Neuronal stem cell (in vitro differentiated cells): ENCODE measurements around the gene NSMF.

Source experiments
- DNase-seq: peaks from one replicate; pipeline ENCODE4 v3.0.0-alpha.2; 2013; ENCODE audit warnings: low spot score
- H2AFZ ChIP-seq: one replicate; pipeline ENCODE4 v1.6.1; 2013; ENCODE audit warnings: mild to moderate bottlenecking, low read length, inconsistent platforms
- H2AK5ac ChIP-seq: 2 replicates; pipeline ENCODE4 v1.6.1; 2013; ENCODE audit warnings: low read depth, mild to moderate bottlenecking, inconsistent platforms, low read length, moderate library complexity, mixed read lengths
- H2BK120ac ChIP-seq: 2 replicates; pipeline ENCODE4 v1.6.1; 2013; ENCODE audit warnings: low read depth, mild to moderate bottlenecking, inconsistent platforms, low read length, moderate library complexity, mixed read lengths
- H2BK12ac ChIP-seq: one replicate; pipeline ENCODE4 v1.6.1; 2013; ENCODE audit warnings: low read length, inconsistent platforms
- H2BK15ac ChIP-seq: 2 replicates; pipeline ENCODE4 v1.6.1; 2013; ENCODE audit warnings: mild to moderate bottlenecking, low read length, inconsistent platforms, mixed read lengths
- H2BK5ac ChIP-seq: one replicate; pipeline ENCODE4 v1.6.1; 2013; ENCODE audit warnings: inconsistent platforms, mild to moderate bottlenecking, low read length, moderate library complexity
- H3K14ac ChIP-seq: one replicate; pipeline ENCODE4 v1.6.1; 2013; ENCODE audit warnings: low read length, inconsistent platforms
- H3K18ac ChIP-seq: 2 replicates; pipeline ENCODE4 v1.6.1; 2013; ENCODE audit warnings: low read length, inconsistent platforms
- H3K23ac ChIP-seq: 2 replicates; pipeline ENCODE4 v1.6.1; 2013; ENCODE audit warnings: low read depth, mild to moderate bottlenecking, mixed read lengths, low read length, inconsistent platforms; ENCODE audit not compliant: poor library complexity
- H3K27ac ChIP-seq: replicated peaks from 3 replicates; pipeline ENCODE4 v1.5.1; 2013; ENCODE audit warnings: low read length, inconsistent platforms
- H3K27me3 ChIP-seq, 3 experiments: 2 replicates each; pipeline ENCODE4 v1.6.1; 2013; ENCODE audit warnings: low read length in 3 of 3, mild to moderate bottlenecking in 2 of 3, inconsistent platforms in 1 of 3, low read depth in 1 of 3, mixed read lengths in 1 of 3, moderate library complexity in 1 of 3; ENCODE audit not compliant: control insufficient read depth in 3 of 3, insufficient read depth in 3 of 3
- H3K36me3 ChIP-seq, 2 donors: replicated peaks in 1 of 2; 2 replicates each; pipeline ENCODE4 v1.6.1; 2013; ENCODE audit warnings: low read length in 2 of 2; ENCODE audit not compliant: control insufficient read depth in 2 of 2, insufficient read depth in 2 of 2
- H3K4ac ChIP-seq: 2 replicates; pipeline ENCODE4 v1.6.1; 2013; ENCODE audit warnings: inconsistent platforms, mild to moderate bottlenecking, low read length, moderate library complexity
- H3K4me1 ChIP-seq, 2 donors: 1 replicate in 1 of 2; 2 replicates in 1 of 2; pipeline ENCODE4 v1.6.1; 2013; ENCODE audit warnings: low read length in 2 of 2, low read depth in 1 of 2; ENCODE audit not compliant: control insufficient read depth in 2 of 2, insufficient read depth in 1 of 2
- H3K4me2 ChIP-seq: one replicate; pipeline ENCODE4 v1.6.1; 2013; ENCODE audit warnings: mild to moderate bottlenecking, low read length, inconsistent platforms; ENCODE audit not compliant: insufficient read depth, poor library complexity, severe bottlenecking
- H3K4me3 ChIP-seq, 2 donors: 2 replicates each; pipeline ENCODE4 v1.5.1; 2013; ENCODE audit warnings: low read length in 2 of 2, mild to moderate bottlenecking in 2 of 2, inconsistent platforms in 1 of 2, moderate library complexity in 1 of 2
- H3K79me1 ChIP-seq: one replicate; pipeline ENCODE4 v1.6.1; 2013; ENCODE audit warnings: low read depth, mild to moderate bottlenecking, inconsistent platforms, low read length, moderate library complexity
- H3K9ac ChIP-seq: one replicate; pipeline ENCODE4 v1.6.1; 2013; ENCODE audit warnings: mild to moderate bottlenecking, low read depth, low read length, inconsistent platforms; ENCODE audit not compliant: poor library complexity
- H3K9me3 ChIP-seq, 2 donors: replicated peaks in 1 of 2; 2 replicates each; pipeline versions ENCODE3 to v1.6.1; 2013; ENCODE audit warnings: low read length in 2 of 2, mild to moderate bottlenecking in 2 of 2, inconsistent platforms in 1 of 2, low read depth in 1 of 2, mixed read lengths in 1 of 2, moderate library complexity in 1 of 2; ENCODE audit not compliant: control insufficient read depth in 2 of 2, insufficient read depth in 1 of 2
- H4K8ac ChIP-seq: one replicate; pipeline ENCODE4 v1.6.1; 2013; ENCODE audit warnings: low read depth, mild to moderate bottlenecking, inconsistent platforms, low read length, moderate library complexity
- H4K91ac ChIP-seq: one replicate; pipeline ENCODE4 v1.6.1; 2013; ENCODE audit warnings: low read length, low read depth, mild to moderate bottlenecking, inconsistent platforms; ENCODE audit not compliant: poor library complexity
- WGBS, 2 donors: extraction: QIAGEN DNeasy Blood & Tissue Kit; methylation state at CpG; one replicate each; pipeline ENCODE4 v1.1.7; 2013; ENCODE audit warnings: missing lambda C conversion rate in 2 of 2, mixed read lengths in 1 of 2; ENCODE audit not compliant: insufficient read length in 2 of 2, insufficient replicate concordance in 1 of 2; ENCODE audit errors: extremely low coverage in 2 of 2; 5-methylcytosine and 5-hydroxymethylcytosine counted together

NSMF gene

DNA sequence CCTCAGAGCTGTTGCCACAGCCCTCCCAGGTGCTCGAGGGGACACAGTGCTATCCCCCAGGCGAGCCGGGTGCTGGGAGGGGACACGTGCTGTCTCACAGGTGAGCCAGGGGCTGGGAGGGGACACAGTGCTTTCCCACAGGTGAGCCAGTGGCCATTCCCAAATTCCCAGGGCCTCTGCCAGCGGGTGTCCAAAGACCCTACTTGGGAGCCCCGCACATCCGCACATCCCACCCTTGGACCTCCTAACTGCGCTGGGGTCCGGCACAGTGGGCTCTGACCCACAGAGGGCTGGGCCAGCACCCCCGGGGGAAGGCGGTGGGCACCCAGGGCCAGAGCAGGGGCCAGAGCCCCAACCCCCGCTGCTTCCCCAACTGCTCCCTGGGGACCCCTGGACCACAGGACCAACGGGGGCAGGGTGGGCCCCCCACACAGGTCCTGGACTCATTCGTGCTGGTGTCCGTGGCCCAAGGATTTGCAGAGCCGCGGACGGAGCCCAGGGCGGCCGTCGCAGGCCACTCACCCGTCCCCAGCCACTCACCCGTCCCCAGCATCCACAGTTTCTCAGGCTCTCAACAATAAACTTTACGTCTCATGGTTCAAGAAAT, 54.1 kb downstream of the NSMF start:
- Histone ChIP-seq H2BK15ac (no peak overlapping the region), H3K27me3 (peaks cover 0 to 5% (median 0%) of the 10 kb centered on the region in 3 experiments), H2BK12ac (peak overlapping the region; percentile 22), H2AFZ (no peak overlapping the region), H4K8ac (no peak overlapping the region), H3K4me3 (no peak overlapping the region), H3K27ac (no peak overlapping the region), H3K18ac (peak overlapping the region; percentile 52), H3K9me3 (peaks cover 0 to 2% of the 10 kb centered on the region in 2 donors), H3K14ac (no peak overlapping the region), H3K4me1 (peaks cover 10 to 11% of the 10 kb centered on the region in 2 donors), H3K79me1 (peaks cover 9% of the 10 kb centered on the region), H2BK5ac (peak overlapping the region; percentile 24), H3K9ac (no peak overlapping the region), H3K36me3 (peaks cover 0 to 3% of the 10 kb centered on the region in 2 donors), H3K23ac (no peak overlapping the region), H4K91ac (no peak overlapping the region), H3K4ac (no peak overlapping the region), H3K4me2 (no peak overlapping the region), H2AK5ac (peak overlapping the region; percentile 89), H2BK120ac (no peak overlapping the region)
- DNase-seq: no peak
- no CpG with 5 or more reads among the region's 24 CpGs for WGBS, 2 donors

- peak overlapping the region; percentile 20 for H3K23ac ChIP-seq
- no peak overlapping the region for H3K14ac ChIP-seq
- peaks cover 10 to 13% of the 10 kb centered on the region in 2 donors for H3K4me1 ChIP-seq
- H2BK120ac ChIP-seq: no peak overlapping the region
- no peak overlapping the region for H4K91ac ChIP-seq
- peaks cover 14% of the 10 kb centered on the region for H3K79me1 ChIP-seq
- peaks cover 0 to 3% of the 10 kb centered on the region in 2 donors for H3K36me3 ChIP-seq
- H3K4me2 ChIP-seq: no peak overlapping the region
- H2AFZ ChIP-seq: no peak overlapping the region
- peaks cover 2 to 3% of the 10 kb centered on the region in 2 donors for H3K9me3 ChIP-seq
- peak overlapping the region; percentile 53 for H2BK5ac ChIP-seq
- H2AK5ac ChIP-seq: peak overlapping the region; percentile 70
- no peak overlapping the region for H2BK12ac ChIP-seq
- H3K4ac ChIP-seq: no peak overlapping the region
- no peak overlapping the region for H3K4me3 ChIP-seq
- H3K18ac ChIP-seq: peak overlapping the region; percentile 28
- H4K8ac ChIP-seq: no peak overlapping the region
- no peak for DNase-seq
- H3K9ac ChIP-seq: no peak overlapping the region
- WGBS, 2 donors: no CpG with 5 or more reads among the region's 15 CpGs
- no peak overlapping the region for H2BK15ac ChIP-seq
- H3K27me3 ChIP-seq: peaks cover 0 to 5% (median 0%) of the 10 kb centered on the region in 3 experiments
- H3K27ac ChIP-seq: no peak overlapping the region
Observed at GRCh38 chr9:137403269-137403668, 55.9 kb downstream of the NSMF start.

DNA sequence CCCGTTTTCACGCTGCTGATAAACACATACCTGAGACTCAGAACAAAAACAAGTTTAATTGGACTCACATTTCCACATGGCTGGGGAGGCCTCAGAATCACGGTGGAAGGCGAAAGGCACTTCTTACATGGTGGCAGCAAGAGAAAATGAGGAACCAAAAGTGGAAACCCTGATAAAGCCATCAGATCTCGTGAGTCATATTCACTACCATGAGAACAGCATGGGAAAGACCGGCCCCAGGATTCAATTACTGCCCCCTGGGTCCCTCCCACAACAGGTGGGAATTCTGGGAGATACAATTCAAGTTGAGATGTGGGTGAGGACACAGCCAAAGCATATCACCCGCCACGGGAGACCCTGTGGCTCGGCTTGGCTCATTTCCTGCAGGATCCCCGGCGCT, 56.4 kb downstream of the NSMF start:
- no CpG with 5 or more reads among the region's 11 CpGs for WGBS, 2 donors
- H2BK15ac ChIP-seq: no peak overlapping the region
- H3K9me3 ChIP-seq: peaks cover 2 to 5% of the 10 kb centered on the region in 2 donors
- H3K36me3 ChIP-seq: peaks cover 0 to 3% of the 10 kb centered on the region in 2 donors
- H4K8ac ChIP-seq: no peak overlapping the region
- H2AK5ac ChIP-seq: no peak overlapping the region
- peaks cover 0 to 5% (median 0%) of the 10 kb centered on the region in 3 experiments for H3K27me3 ChIP-seq
- H3K4me2 ChIP-seq: no peak overlapping the region
- H3K14ac ChIP-seq: no peak overlapping the region
- no peak overlapping the region for H3K27ac ChIP-seq
- no peak for DNase-seq
- no peak overlapping the region for H3K4me3 ChIP-seq
- H3K4me1 ChIP-seq: peaks cover 10% of the 10 kb centered on the region in 2 donors
- no peak overlapping the region for H4K91ac ChIP-seq
- no peak overlapping the region for H3K18ac ChIP-seq
- H2BK5ac ChIP-seq: peak overlapping the region; percentile 53
- H2AFZ ChIP-seq: no peak overlapping the region
- H3K23ac ChIP-seq: peak overlapping the region; percentile 20
- H3K9ac ChIP-seq: no peak overlapping the region
- no peak overlapping the region for H3K4ac ChIP-seq
- no peak overlapping the region for H2BK12ac ChIP-seq
- H3K79me1 ChIP-seq: peaks cover 14% of the 10 kb centered on the region
- H2BK120ac ChIP-seq: no peak overlapping the region

- H4K91ac ChIP-seq: no peak overlapping the region
- H3K18ac ChIP-seq: no peak overlapping the region
- H3K36me3 ChIP-seq: peaks cover 0 to 3% of the 10 kb centered on the region in 2 donors
- no peak overlapping the region for H2BK120ac ChIP-seq
- H2BK12ac ChIP-seq: no peak overlapping the region
- H2BK5ac ChIP-seq: no peak overlapping the region
- H3K4me1 ChIP-seq: peaks cover 3 to 6% of the 10 kb centered on the region in 2 donors
- peaks cover 0 to 2% (median 0%) of the 10 kb centered on the region in 3 experiments for H3K27me3 ChIP-seq
- H3K23ac ChIP-seq: peak overlapping the region; percentile 85
- no peak overlapping the region for H2AFZ ChIP-seq
- H3K4me2 ChIP-seq: no peak overlapping the region
- peak overlapping the region; percentile 81 for H3K9ac ChIP-seq
- no peak for DNase-seq
- H2AK5ac ChIP-seq: peak overlapping the region; percentile 68
- peaks cover 4% of the 10 kb centered on the region for H3K79me1 ChIP-seq
- H3K27ac ChIP-seq: no peak overlapping the region
- no CpG with 5 or more reads among the region's 60 CpGs for WGBS, 2 donors
- no peak overlapping the region for H4K8ac ChIP-seq
- peaks cover 5 to 6% of the 10 kb centered on the region in 2 donors for H3K9me3 ChIP-seq
- H3K4me3 ChIP-seq: no peak overlapping the region
- H2BK15ac ChIP-seq: peak overlapping the region; percentile 67
- no peak overlapping the region for H3K4ac ChIP-seq
- H3K14ac ChIP-seq: peak overlapping the region; percentile 96
Observed at GRCh38 chr9:137398561-137399468, 60.3 kb downstream of the NSMF start.
